Endothelial cell (in vitro differentiated cells): ENCODE measurements around the gene HMGA1. TPM values are rescaled to one million over a fixed set of nuclear protein-coding genes. Genes with fewer than 3 reads are reported as not detected.

Source experiments
- DNase-seq: peaks from one replicate; pipeline ENCODE4 v3.0.0; 2021; ENCODE audit warnings: low spot score
- H3K27ac Mint-ChIP-seq: one replicate; pipeline ENCODE4 v1.8.0; 2021; ENCODE audit warnings: mixed read lengths, inconsistent platforms; ENCODE audit not compliant: unreplicated experiment
- H3K27me3 Mint-ChIP-seq: one replicate; pipeline ENCODE4 v1.8.0; 2021; ENCODE audit warnings: mild to moderate bottlenecking, moderate library complexity, mixed read lengths, inconsistent platforms; ENCODE audit not compliant: unreplicated experiment
- H3K36me3 Mint-ChIP-seq: one replicate; pipeline ENCODE4 v1.8.0; 2021; ENCODE audit warnings: mild to moderate bottlenecking, low read depth, mixed read lengths, inconsistent platforms; ENCODE audit not compliant: unreplicated experiment
- H3K4me1 Mint-ChIP-seq: one replicate; pipeline ENCODE4 v1.8.0; 2021; ENCODE audit warnings: mild to moderate bottlenecking, mixed read lengths, inconsistent platforms; ENCODE audit not compliant: unreplicated experiment
- H3K4me3 Mint-ChIP-seq: one replicate; pipeline ENCODE4 v1.8.0; 2021; ENCODE audit warnings: mild to moderate bottlenecking, mixed read lengths, inconsistent platforms; ENCODE audit not compliant: unreplicated experiment
- H3K9me3 Mint-ChIP-seq: one replicate; pipeline ENCODE4 v1.8.0; 2021; ENCODE audit warnings: mixed read lengths, inconsistent platforms; ENCODE audit not compliant: unreplicated experiment
- CTCF ChIP-seq: fragments of 200-600 bp; sonication (generic); IDR thresholded peaks from one replicate; pipeline ENCODE4 v1.5.0; 2021; ENCODE audit warnings: antibody characterized with exemption; ENCODE audit not compliant: unreplicated experiment
- total RNA-seq: library from RNA; stranded (reverse); fragmentation: NEBNext Ultra II Directional; extraction: Animal tissue kit (Norgen Biotek cat#: 25700); gene quantifications from one replicate; pipeline ENCODE4 v1.2.1, GENCODE V29; 2021; ENCODE audit not compliant: unreplicated experiment

Gene HMGA1
- total RNA-seq, 1 donor from 2014 or later = 528 TPM

GRCh38 chr6:34202329-34203201 is 34.1 kb upstream of the HMGA1 start:
- Mint-ChIP-seq H3K4me3 (no peak overlapping the region), H3K27ac (no peak overlapping the region), H3K27me3 (peaks cover 3% of the 10 kb centered on the region), H3K36me3 (no peaks in the 10 kb centered on the region), H3K4me1 (peaks cover 6% of the 10 kb centered on the region), H3K9me3 (no peaks in the 10 kb centered on the region)
- DNase-seq = no peak
- TF ChIP-seq CTCF = no peak

GRCh38 chr6:34204693-34205092 is 32.0 kb upstream of the HMGA1 start:
- no peak overlapping the region for H3K27ac Mint-ChIP-seq
- TF ChIP-seq CTCF = no peak
- peaks cover 6% of the 10 kb centered on the region for H3K27me3 Mint-ChIP-seq
- H3K9me3 Mint-ChIP-seq = no peaks in the 10 kb centered on the region
- no peaks in the 10 kb centered on the region for H3K36me3 Mint-ChIP-seq
- H3K4me3 Mint-ChIP-seq = no peak overlapping the region
- peaks cover 6% of the 10 kb centered on the region for H3K4me1 Mint-ChIP-seq
- no peak for DNase-seq

- DNase-seq = no peak
- peaks cover 2% of the 10 kb centered on the region for H3K27me3 Mint-ChIP-seq
- H3K9me3 Mint-ChIP-seq = no peaks in the 10 kb centered on the region
- TF ChIP-seq CTCF = no peak
- H3K36me3 Mint-ChIP-seq = no peaks in the 10 kb centered on the region
- no peak overlapping the region for H3K27ac Mint-ChIP-seq
- H3K4me3 Mint-ChIP-seq = no peak overlapping the region
- peaks cover 6% of the 10 kb centered on the region for H3K4me1 Mint-ChIP-seq
Measured at GRCh38 chr6:34205466-34205865, 31.2 kb upstream of the HMGA1 start.

- H3K4me1 Mint-ChIP-seq = peaks cover 6% of the 10 kb centered on the region
- H3K36me3 Mint-ChIP-seq = no peaks in the 10 kb centered on the region
- peaks cover 2% of the 10 kb centered on the region for H3K27me3 Mint-ChIP-seq
- DNase-seq = no peak
- H3K27ac Mint-ChIP-seq = no peak overlapping the region
- TF ChIP-seq CTCF = no peak
- H3K9me3 Mint-ChIP-seq = no peaks in the 10 kb centered on the region
- no peak overlapping the region for H3K4me3 Mint-ChIP-seq
Measured at GRCh38 chr6:34205916-34206315, 30.8 kb upstream of the HMGA1 start.

- H3K36me3 Mint-ChIP-seq = no peaks in the 10 kb centered on the region
- H3K27ac Mint-ChIP-seq = no peak overlapping the region
- peaks cover 6% of the 10 kb centered on the region for H3K4me1 Mint-ChIP-seq
- H3K9me3 Mint-ChIP-seq = no peaks in the 10 kb centered on the region
- no peak for TF ChIP-seq CTCF
- H3K4me3 Mint-ChIP-seq = no peak overlapping the region
- DNase-seq = no peak
- peaks cover 2% of the 10 kb centered on the region for H3K27me3 Mint-ChIP-seq
Measured at GRCh38 chr6:34206726-34207125, 29.9 kb upstream of the HMGA1 start.
